GM23338 (cell line): ENCODE measurements around the gene ATP8A2. TPM values are rescaled to one million over a fixed set of nuclear protein-coding genes. Genes with fewer than 3 reads are reported as not detected.
A peak's percentile ranks its signal among the peaks of the same experiment; 100 is the strongest.
"Not testable (repeated sequence)": the region's sequence is repeated elsewhere in the genome, so short reads cannot be mapped to it uniquely, and the experiment has no call there.

Experiments
- ATAC-seq: fragments of 200-7000 bp; cut with Tn5 transposase; 3 replicates; pipeline ENCODE4 v1.9.1; 2020
- DNase-seq: peaks from one replicate; pipeline ENCODE4 v3.0.0-alpha.2; 2015; ENCODE audit warnings: low spot score
- H2AFZ ChIP-seq: fragments of 200-600 bp; sonication (generic); 2 replicates; pipeline ENCODE4 v1.8.0; 2016; ENCODE audit warnings: antibody characterized with exemption, mild to moderate bottlenecking, moderate library complexity
- H3F3A ChIP-seq: fragments of 200-600 bp; sonication (generic); replicated peaks from 2 replicates; pipeline ENCODE4 v1.8.0; 2017; ENCODE audit warnings: antibody characterized with exemption, mixed run types, low read depth
- H3K27ac ChIP-seq: fragments of 200-600 bp; sonication (generic); 2 replicates; pipeline ENCODE4 v1.6.1; 2016; ENCODE audit warnings: low read depth
- H3K27me3 ChIP-seq: fragments of 200-600 bp; sonication (generic); 2 replicates; pipeline ENCODE4 v1.8.0; 2016; ENCODE audit warnings: mild to moderate bottlenecking, mixed run types, moderate library complexity; ENCODE audit not compliant: insufficient read depth
- H3K36me3 ChIP-seq: fragments of 200-600 bp; sonication (generic); 2 replicates; pipeline ENCODE4 v1.8.0; 2016; ENCODE audit warnings: mild to moderate bottlenecking; ENCODE audit not compliant: insufficient read depth
- H3K4me1 ChIP-seq: fragments of 200-600 bp; sonication (generic); 2 replicates; pipeline ENCODE4 v1.8.0; 2016; ENCODE audit warnings: mild to moderate bottlenecking, moderate library complexity; ENCODE audit not compliant: insufficient read depth
- H3K4me2 ChIP-seq: fragments of 200-600 bp; sonication (generic); 2 replicates; pipeline ENCODE4 v1.7.1; 2017; ENCODE audit warnings: mixed run types
- H3K4me3 ChIP-seq: fragments of 200-600 bp; sonication (generic); 2 replicates; pipeline ENCODE4 v1.6.1; 2016; ENCODE audit warnings: mixed run types
- H3K79me2 ChIP-seq: fragments of 200-600 bp; sonication (generic); replicated peaks from 2 replicates; pipeline ENCODE4 v1.8.0; 2017; ENCODE audit warnings: mild to moderate bottlenecking; ENCODE audit not compliant: insufficient read depth
- H3K9me2 ChIP-seq: fragments of 200-600 bp; sonication (generic); 2 replicates; pipeline ENCODE4 v1.8.0; 2017; ENCODE audit not compliant: insufficient read depth
- H4K20me1 ChIP-seq: fragments of 200-600 bp; sonication (generic); replicated peaks from 2 replicates; pipeline ENCODE4 v1.8.0; 2017; ENCODE audit warnings: mild to moderate bottlenecking; ENCODE audit not compliant: insufficient read depth
- H3K27ac Mint-ChIP-seq: 2 replicates; pipeline ENCODE4 v1.8.0; 2020; ENCODE audit warnings: inconsistent platforms, mild to moderate bottlenecking, moderate library complexity, mixed read lengths
- H3K27me3 Mint-ChIP-seq: 3 replicates; pipeline ENCODE4 v1.8.0; 2022; ENCODE audit warnings: low read depth, mild to moderate bottlenecking, moderate library complexity, mixed read lengths, inconsistent platforms; ENCODE audit not compliant: insufficient read depth, poor library complexity
- H3K36me3 Mint-ChIP-seq: 3 replicates; pipeline ENCODE4 v1.8.0; 2021; ENCODE audit warnings: low read depth, mild to moderate bottlenecking, inconsistent platforms, moderate library complexity, mixed read lengths
- H3K4me1 Mint-ChIP-seq: 3 replicates; pipeline ENCODE4 v1.8.0; 2020; ENCODE audit warnings: mild to moderate bottlenecking, inconsistent platforms, mixed read lengths
- H3K4me3 Mint-ChIP-seq: 3 replicates; pipeline ENCODE4 v1.8.0; 2021; ENCODE audit warnings: moderate library complexity, mild to moderate bottlenecking, inconsistent platforms, mixed read lengths
- H3K9me3 Mint-ChIP-seq: 3 replicates; pipeline ENCODE4 v1.8.0; 2020; ENCODE audit warnings: moderate library complexity, mild to moderate bottlenecking, inconsistent platforms, mixed read lengths
- CTCF ChIP-seq, 2 experiments: fragments of 200-600 bp in 1 of 2; sonication (generic) in 1 of 2; conservative IDR thresholded peaks; 2 replicates each; pipeline versions ENCODE4 v1.5.1 to v1.6.1; 2016 to 2017; ENCODE audit warnings: antibody characterized with exemption in 2 of 2, low read depth in 2 of 2, mild to moderate bottlenecking in 2 of 2, moderate library complexity in 1 of 2
- polyA plus RNA-seq: library from polyadenylated mRNA; unstranded; fragments of >200 nt; fragmentation: Nextera tagmentation; extraction: Ambion mirVana; gene quantifications from 2 replicates; pipeline ENCODE4 v1.2.1, GENCODE V29; 2016
- total RNA-seq: library from RNA; depleted of rRNA; stranded (reverse); fragments of >200 nt; shearing (Covaris generic); gene quantifications from 2 replicates; pipeline ENCODE4 v1.2.3, GENCODE V29; 2014
- TF ChIP-seq, protein P1 (sequence below): IDR thresholded peaks from one replicate; pipeline ENCODE4 v1.6.1; 2018; ENCODE audit warnings: antibody characterized with exemption; ENCODE audit not compliant: unreplicated experiment

Gene ATP8A2
- total and polyA plus RNA-seq, 2 experiments from 2014 or later, result 5.7 to 8.8 TPM

DNA sequence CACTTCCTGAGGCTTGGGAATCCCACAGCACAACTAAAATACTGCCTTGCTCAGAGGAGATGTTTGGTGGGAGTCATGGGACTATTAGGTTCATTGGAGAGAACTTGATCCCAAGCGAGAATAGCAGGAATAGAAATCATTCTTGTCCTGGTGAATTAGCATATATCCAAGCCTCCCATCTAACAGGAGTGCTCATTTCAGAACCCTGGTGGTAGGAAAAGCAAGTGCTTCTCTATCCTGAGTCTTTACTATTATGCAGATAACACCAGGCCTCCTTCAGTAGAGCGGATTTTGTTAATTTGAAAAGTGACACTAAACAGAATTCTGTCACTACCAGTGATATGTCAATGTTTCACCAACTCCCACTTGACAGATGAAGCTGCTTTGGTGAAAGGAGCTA, 199.5 kb downstream of the ATP8A2 start:
- Mint-ChIP-seq H3K9me3 (no peaks in the 10 kb centered on the region), H3K36me3 (no peaks in the 10 kb centered on the region), H3K4me1 (peaks cover 10% of the 10 kb centered on the region), H3K27me3 (no peaks in the 10 kb centered on the region), H3K27ac (no peak overlapping the region), H3K4me3 (no peak overlapping the region)
- no peaks in the 10 kb centered on the region for H3K79me2 ChIP-seq
- H2AFZ ChIP-seq, result no peak overlapping the region
- no peak overlapping the region for H3K4me2 ChIP-seq
- no peaks in the 10 kb centered on the region for H3K9me2 ChIP-seq
- DNase-seq (peak; percentile 42), ATAC-seq (peak; percentile 61)
- no peaks in the 10 kb centered on the region for H4K20me1 ChIP-seq
- peak in 1 of 2 experiments; percentile 35; a peak in 2 of 4 replicates for TF ChIP-seq CTCF (conservative IDR thresholded peaks at IDR 0.05; ENCODE audit: low read depth in 2 of 2)
- TF ChIP-seq, protein P1, sequence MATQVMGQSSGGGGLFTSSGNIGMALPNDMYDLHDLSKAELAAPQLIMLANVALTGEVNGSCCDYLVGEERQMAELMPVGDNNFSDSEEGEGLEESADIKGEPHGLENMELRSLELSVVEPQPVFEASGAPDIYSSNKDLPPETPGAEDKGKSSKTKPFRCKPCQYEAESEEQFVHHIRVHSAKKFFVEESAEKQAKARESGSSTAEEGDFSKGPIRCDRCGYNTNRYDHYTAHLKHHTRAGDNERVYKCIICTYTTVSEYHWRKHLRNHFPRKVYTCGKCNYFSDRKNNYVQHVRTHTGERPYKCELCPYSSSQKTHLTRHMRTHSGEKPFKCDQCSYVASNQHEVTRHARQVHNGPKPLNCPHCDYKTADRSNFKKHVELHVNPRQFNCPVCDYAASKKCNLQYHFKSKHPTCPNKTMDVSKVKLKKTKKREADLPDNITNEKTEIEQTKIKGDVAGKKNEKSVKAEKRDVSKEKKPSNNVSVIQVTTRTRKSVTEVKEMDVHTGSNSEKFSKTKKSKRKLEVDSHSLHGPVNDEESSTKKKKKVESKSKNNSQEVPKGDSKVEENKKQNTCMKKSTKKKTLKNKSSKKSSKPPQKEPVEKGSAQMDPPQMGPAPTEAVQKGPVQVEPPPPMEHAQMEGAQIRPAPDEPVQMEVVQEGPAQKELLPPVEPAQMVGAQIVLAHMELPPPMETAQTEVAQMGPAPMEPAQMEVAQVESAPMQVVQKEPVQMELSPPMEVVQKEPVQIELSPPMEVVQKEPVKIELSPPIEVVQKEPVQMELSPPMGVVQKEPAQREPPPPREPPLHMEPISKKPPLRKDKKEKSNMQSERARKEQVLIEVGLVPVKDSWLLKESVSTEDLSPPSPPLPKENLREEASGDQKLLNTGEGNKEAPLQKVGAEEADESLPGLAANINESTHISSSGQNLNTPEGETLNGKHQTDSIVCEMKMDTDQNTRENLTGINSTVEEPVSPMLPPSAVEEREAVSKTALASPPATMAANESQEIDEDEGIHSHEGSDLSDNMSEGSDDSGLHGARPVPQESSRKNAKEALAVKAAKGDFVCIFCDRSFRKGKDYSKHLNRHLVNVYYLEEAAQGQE, result no peak
- H3K27ac ChIP-seq, result no peak overlapping the region
- H3K27me3 ChIP-seq, result no peaks in the 10 kb centered on the region
- H3K4me1 ChIP-seq, result no peaks in the 10 kb centered on the region
- H3K4me3 ChIP-seq, result no peak overlapping the region
- no peaks in the 10 kb centered on the region for H3F3A ChIP-seq
- H3K36me3 ChIP-seq, result no peaks in the 10 kb centered on the region

DNA sequence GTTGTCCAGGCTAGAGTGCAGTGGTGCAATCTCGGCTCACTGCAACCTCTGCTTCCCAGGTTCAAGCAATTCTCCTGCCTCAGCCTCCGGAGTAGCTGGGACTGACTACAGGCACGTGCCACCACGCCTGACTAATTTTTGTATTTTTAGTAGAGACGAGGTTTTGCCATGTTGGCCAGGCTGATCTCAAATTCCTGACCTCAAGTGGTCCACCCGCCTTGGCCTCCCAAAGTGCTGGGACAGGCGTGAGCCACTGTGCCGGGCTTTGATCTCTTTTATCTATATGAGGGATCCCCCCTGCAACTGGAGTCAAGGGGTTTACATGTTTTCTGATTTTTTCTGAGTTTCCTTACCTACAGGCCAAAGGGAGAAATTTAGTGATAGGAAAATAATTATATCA, 200.4 kb downstream of the ATP8A2 start:
- not testable (repeated sequence) for H3K36me3 ChIP-seq, H3K4me3 Mint-ChIP-seq, H3K9me3 Mint-ChIP-seq, H4K20me1 ChIP-seq, H3F3A ChIP-seq, H3K27ac Mint-ChIP-seq, H3K4me1 Mint-ChIP-seq, H2AFZ ChIP-seq, DNase-seq, H3K4me1 ChIP-seq, H3K4me3 ChIP-seq, ATAC-seq, H3K36me3 Mint-ChIP-seq, H3K79me2 ChIP-seq, H3K9me2 ChIP-seq, H3K4me2 ChIP-seq, H3K27me3 Mint-ChIP-seq, H3K27ac ChIP-seq, H3K27me3 ChIP-seq
